ENCODE measurements around the gene FABP1.

The FABP1 gene

GRCh38 chr2:88123975-88124917 is 3.6 kb downstream of the FABP1 start:
- DNase-seq (ENCODE audit: low read depth) = no peak
- no peak overlapping the region for H3K4me3 ChIP-seq (replicated peaks; ENCODE audit: low read depth, low read length)
- no peak for TF ChIP-seq CTCF (IDR thresholded peaks at IDR 0.05; ENCODE audit: low read length, missing control alignments)

- no peak overlapping the region for H3K4me3 ChIP-seq (replicated peaks; ENCODE audit: low read depth, low read length)
- no peak for DNase-seq (ENCODE audit: low read depth)
- TF ChIP-seq CTCF (IDR thresholded peaks at IDR 0.05; ENCODE audit: low read length, missing control alignments) = no peak
These were observed 4.5 kb downstream of the FABP1 start for GRCh38 chr2:88123164-88123974.

- no peak for DNase-seq (ENCODE audit: low read depth)
- no peak overlapping the region for H3K4me3 ChIP-seq (replicated peaks; ENCODE audit: low read depth, low read length)
- no peak for TF ChIP-seq CTCF (IDR thresholded peaks at IDR 0.05; ENCODE audit: low read length, missing control alignments)
These were observed 5.5 kb downstream of the FABP1 start for GRCh38 chr2:88122141-88122884.

GRCh38 chr2:88121678-88122077 is 6.2 kb downstream of the FABP1 start:
- TF ChIP-seq CTCF (IDR thresholded peaks at IDR 0.05; ENCODE audit: low read length, missing control alignments) = no peak
- DNase-seq (ENCODE audit: low read depth) = no peak
- no peak overlapping the region for H3K4me3 ChIP-seq (replicated peaks; ENCODE audit: low read depth, low read length)

GRCh38 chr2:88117973-88118372 is 9.9 kb downstream of the FABP1 start:
- TF ChIP-seq CTCF (IDR thresholded peaks at IDR 0.05; ENCODE audit: low read length, missing control alignments) = no peak

GRCh38 chr2:88116669-88117432 is 11.0 kb downstream of the FABP1 start:
- no peak overlapping the region for H3K4me3 ChIP-seq (replicated peaks; ENCODE audit: low read depth, low read length)
- no peak for DNase-seq (ENCODE audit: low read depth)
- no peak for TF ChIP-seq CTCF (IDR thresholded peaks at IDR 0.05; ENCODE audit: low read length, missing control alignments)

More at GRCh38 chr2:88117973-88118372, 9.9 kb downstream of the FABP1 start:
- DNase-seq (ENCODE audit: low read depth) = no peak
- no peak overlapping the region for H3K4me3 ChIP-seq (replicated peaks; ENCODE audit: low read depth, low read length)

Data from fibroblast of pulmonary artery (primary cell).